Measurements from ENCODE around the gene EEA1. TPM values are rescaled to one million over a fixed set of nuclear protein-coding genes. Genes with fewer than 3 reads are reported as not detected.
A peak's percentile ranks its signal among the peaks of the same experiment; 100 is the strongest.
"Not testable (repeated sequence)": the region's sequence is repeated elsewhere in the genome, so short reads cannot be mapped to it uniquely, and the experiment has no call there.

Gene EEA1
- total RNA-seq, 4 donors from 2014 or later: 13.2 to 78.4 (median 25.3) TPM

GRCh38 chr12:92971859-92972524, 42.9 kb upstream of the EEA1 start:
- no peaks in the 10 kb centered on the region for H3K36me3 ChIP-seq
- H3K4me3 ChIP-seq: no peak overlapping the region
- TF ChIP-seq POLR2A (IDR thresholded peaks at IDR 0.05) (no peak), CTCF (IDR thresholded peaks at IDR 0.05) (no peak)
- no peaks in the 10 kb centered on the region for H3K9me3 ChIP-seq
- no peaks in the 10 kb centered on the region for H3K27me3 ChIP-seq
- peak overlapping the region in 1 of 4 donors; percentile 4 for H3K27ac ChIP-seq
- H3K4me1 ChIP-seq: peaks cover 0 to 7% (median 0%) of the 10 kb centered on the region in 4 donors
- no peak for DNase-seq

- Histone ChIP-seq H3K4me1 (peaks cover 0 to 7% (median 0%) of the 10 kb centered on the region in 4 donors), H3K27me3 (no peaks in the 10 kb centered on the region), H3K36me3 (no peaks in the 10 kb centered on the region), H3K27ac (no peak overlapping the region), H3K4me3 (no peak overlapping the region), H3K9me3 (no peaks in the 10 kb centered on the region)
- no peak for DNase-seq
- no peak for TF ChIP-seq POLR2A (IDR thresholded peaks at IDR 0.05)
- TF ChIP-seq CTCF (IDR thresholded peaks at IDR 0.05): no peak
Observed at GRCh38 chr12:92968176-92968813, 39.2 kb upstream of the EEA1 start.

GRCh38 chr12:92964378-92964777, 35.3 kb upstream of the EEA1 start:
- not testable (repeated sequence) for H3K4me3 ChIP-seq, H3K9me3 ChIP-seq, DNase-seq, H3K36me3 ChIP-seq, H3K27me3 ChIP-seq, H3K4me1 ChIP-seq, H3K27ac ChIP-seq

- Histone ChIP-seq H3K27me3 (no peaks in the 10 kb centered on the region), H3K27ac (no peak overlapping the region), H3K4me1 (no peaks in the 10 kb centered on the region), H3K4me3 (no peak overlapping the region), H3K9me3 (no peaks in the 10 kb centered on the region), H3K36me3 (no peaks in the 10 kb centered on the region)
- TF ChIP-seq CTCF (IDR thresholded peaks at IDR 0.05) (no peak), POLR2A (IDR thresholded peaks at IDR 0.05) (no peak)
- DNase-seq: no peak
Observed at GRCh38 chr12:92961949-92962348, 32.9 kb upstream of the EEA1 start.

GRCh38 chr12:92955997-92956663, 27.0 kb upstream of the EEA1 start:
- TF ChIP-seq POLR2A (IDR thresholded peaks at IDR 0.05) (no peak), CTCF (IDR thresholded peaks at IDR 0.05) (no peak)
- Histone ChIP-seq H3K4me3 (no peak overlapping the region), H3K27ac (no peak overlapping the region), H3K4me1 (no peaks in the 10 kb centered on the region), H3K36me3 (no peaks in the 10 kb centered on the region), H3K9me3 (peaks cover 0 to 5% (median 2%) of the 10 kb centered on the region in 4 donors), H3K27me3 (no peaks in the 10 kb centered on the region)
- DNase-seq: no peak

GRCh38 chr12:92953747-92954146, 24.7 kb upstream of the EEA1 start:
- TF ChIP-seq POLR2A (IDR thresholded peaks at IDR 0.05): no peak
- no peak for TF ChIP-seq CTCF (IDR thresholded peaks at IDR 0.05)
- Histone ChIP-seq H3K4me3 (no peak overlapping the region), H3K36me3 (no peaks in the 10 kb centered on the region), H3K27ac (no peak overlapping the region), H3K27me3 (no peaks in the 10 kb centered on the region), H3K4me1 (no peaks in the 10 kb centered on the region), H3K9me3 (peaks cover 0 to 5% (median 2%) of the 10 kb centered on the region in 4 donors)
- no peak for DNase-seq

Data from Peyer's patch (tissue), 4 donors.